ENCODE measurements around the gene DDX43.

GRCh38 chr6:73451223-73452106 is 56.8 kb downstream of the DDX43 start:
- TF ChIP-seq, protein P1, sequence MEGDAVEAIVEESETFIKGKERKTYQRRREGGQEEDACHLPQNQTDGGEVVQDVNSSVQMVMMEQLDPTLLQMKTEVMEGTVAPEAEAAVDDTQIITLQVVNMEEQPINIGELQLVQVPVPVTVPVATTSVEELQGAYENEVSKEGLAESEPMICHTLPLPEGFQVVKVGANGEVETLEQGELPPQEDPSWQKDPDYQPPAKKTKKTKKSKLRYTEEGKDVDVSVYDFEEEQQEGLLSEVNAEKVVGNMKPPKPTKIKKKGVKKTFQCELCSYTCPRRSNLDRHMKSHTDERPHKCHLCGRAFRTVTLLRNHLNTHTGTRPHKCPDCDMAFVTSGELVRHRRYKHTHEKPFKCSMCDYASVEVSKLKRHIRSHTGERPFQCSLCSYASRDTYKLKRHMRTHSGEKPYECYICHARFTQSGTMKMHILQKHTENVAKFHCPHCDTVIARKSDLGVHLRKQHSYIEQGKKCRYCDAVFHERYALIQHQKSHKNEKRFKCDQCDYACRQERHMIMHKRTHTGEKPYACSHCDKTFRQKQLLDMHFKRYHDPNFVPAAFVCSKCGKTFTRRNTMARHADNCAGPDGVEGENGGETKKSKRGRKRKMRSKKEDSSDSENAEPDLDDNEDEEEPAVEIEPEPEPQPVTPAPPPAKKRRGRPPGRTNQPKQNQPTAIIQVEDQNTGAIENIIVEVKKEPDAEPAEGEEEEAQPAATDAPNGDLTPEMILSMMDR (IDR thresholded peaks at IDR 0.05; ENCODE audit: poor library complexity) = no peak
- TF ChIP-seq EZH2phosphoT487 (IDR thresholded peaks at IDR 0.05; ENCODE audit: low read depth, severe bottlenecking, unreplicated experiment) (no peak), EZH2 (IDR thresholded peaks at IDR 0.05; ENCODE audit: borderline replicate concordance) (peak; percentile 82)

All from hepatocyte (in vitro differentiated cells).